ENCODE data around the gene LIN37. TPM values are rescaled to one million over a fixed set of nuclear protein-coding genes. Genes with fewer than 3 reads are reported as not detected.

Gene LIN37
- total and polyA plus RNA-seq, 2 of the 13 experiments (the other 11 are each of a cell fraction or from before 2014, with no cell fraction given): 6.3 to 8.7 TPM

- TF ChIP-seq, protein P1, sequence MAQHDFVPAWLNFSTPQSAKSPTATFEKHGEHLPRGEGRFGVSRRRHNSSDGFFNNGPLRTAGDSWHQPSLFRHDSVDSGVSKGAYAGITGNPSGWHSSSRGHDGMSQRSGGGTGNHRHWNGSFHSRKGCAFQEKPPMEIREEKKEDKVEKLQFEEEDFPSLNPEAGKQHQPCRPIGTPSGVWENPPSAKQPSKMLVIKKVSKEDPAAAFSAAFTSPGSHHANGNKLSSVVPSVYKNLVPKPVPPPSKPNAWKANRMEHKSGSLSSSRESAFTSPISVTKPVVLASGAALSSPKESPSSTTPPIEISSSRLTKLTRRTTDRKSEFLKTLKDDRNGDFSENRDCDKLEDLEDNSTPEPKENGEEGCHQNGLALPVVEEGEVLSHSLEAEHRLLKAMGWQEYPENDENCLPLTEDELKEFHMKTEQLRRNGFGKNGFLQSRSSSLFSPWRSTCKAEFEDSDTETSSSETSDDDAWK (CRISPR knock-in tag; IDR thresholded peaks at IDR 0.05): no peak
- TF ChIP-seq BRCA1 (CRISPR knock-in tag; IDR thresholded peaks at IDR 0.05) (no peak), ZC3H4 (CRISPR knock-in tag; IDR thresholded peaks at IDR 0.05; ENCODE audit: borderline replicate concordance) (no peak), JUN (CRISPR knock-in tag; IDR thresholded peaks at IDR 0.05) (0 out of 2 replicates have a peak, but pooled peaks have one; percentile 48), MATR3 (CRISPR knock-in tag; IDR thresholded peaks at IDR 0.05) (no peak), ETV6 (CRISPR knock-in tag; conservative IDR thresholded peaks at IDR 0.05) (no peak), DNMT3B (CRISPR knock-in tag; conservative IDR thresholded peaks at IDR 0.05) (no peak), ZNF564 (CRISPR knock-in tag; IDR thresholded peaks at IDR 0.05) (no peak), RFXAP (CRISPR knock-in tag; IDR thresholded peaks at IDR 0.05; ENCODE audit: borderline replicate concordance) (0 out of 2 replicates have a peak, but pooled peaks have one; percentile 35), ZMAT3 (CRISPR knock-in tag; conservative IDR thresholded peaks at IDR 0.05) (no peak), CC2D1A (CRISPR knock-in tag; IDR thresholded peaks at IDR 0.05) (no peak), HDAC2 (CRISPR knock-in tag; IDR thresholded peaks at IDR 0.05) (no peak), ZNF558 (CRISPR knock-in tag; IDR thresholded peaks at IDR 0.05; ENCODE audit: borderline replicate concordance) (no peak), EEA1 (CRISPR knock-in tag; IDR thresholded peaks at IDR 0.05; ENCODE audit: borderline replicate concordance) (0 out of 2 replicates have a peak, but pooled peaks have one; percentile 43), FOSL1 (CRISPR knock-in tag; IDR thresholded peaks at IDR 0.05; ENCODE audit: borderline replicate concordance) (no peak), NCOA2 (CRISPR knock-in tag; IDR thresholded peaks at IDR 0.05) (peak; percentile 30; the same call in 1 of the 2 replicates), ZBTB21 (CRISPR knock-in tag; IDR thresholded peaks at IDR 0.05) (no peak), MEF2D (CRISPR knock-in tag; IDR thresholded peaks at IDR 0.05) (0 out of 2 replicates have a peak, but pooled peaks have one; percentile 30), ZNF260 (CRISPR knock-in tag; IDR thresholded peaks at IDR 0.05; ENCODE audit: borderline replicate concordance, low read depth) (no peak), MAF1 (CRISPR knock-in tag; IDR thresholded peaks at IDR 0.05; ENCODE audit: borderline replicate concordance) (no peak), DMTF1 (CRISPR knock-in tag; IDR thresholded peaks at IDR 0.05) (no peak), RBAK (CRISPR knock-in tag; IDR thresholded peaks at IDR 0.05) (no peak), PAF1 (CRISPR knock-in tag; IDR thresholded peaks at IDR 0.05) (peak; percentile 77; the same call in 1 of the 2 replicates), ERF (CRISPR knock-in tag; IDR thresholded peaks at IDR 0.05) (peak; percentile 71; the same call in 1 of the 2 replicates), ARHGAP35 (CRISPR knock-in tag; IDR thresholded peaks at IDR 0.05; ENCODE audit: borderline replicate concordance) (no peak)
- TF ChIP-seq, protein P2, sequence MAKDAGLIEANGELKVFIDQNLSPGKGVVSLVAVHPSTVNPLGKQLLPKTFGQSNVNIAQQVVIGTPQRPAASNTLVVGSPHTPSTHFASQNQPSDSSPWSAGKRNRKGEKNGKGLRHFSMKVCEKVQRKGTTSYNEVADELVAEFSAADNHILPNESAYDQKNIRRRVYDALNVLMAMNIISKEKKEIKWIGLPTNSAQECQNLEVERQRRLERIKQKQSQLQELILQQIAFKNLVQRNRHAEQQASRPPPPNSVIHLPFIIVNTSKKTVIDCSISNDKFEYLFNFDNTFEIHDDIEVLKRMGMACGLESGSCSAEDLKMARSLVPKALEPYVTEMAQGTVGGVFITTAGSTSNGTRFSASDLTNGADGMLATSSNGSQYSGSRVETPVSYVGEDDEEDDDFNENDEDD (CRISPR knock-in tag; IDR thresholded peaks at IDR 0.05; ENCODE audit: borderline replicate concordance): peak; percentile 87; the same call in 1 of the 2 replicates
- TF ChIP-seq, protein P3, sequence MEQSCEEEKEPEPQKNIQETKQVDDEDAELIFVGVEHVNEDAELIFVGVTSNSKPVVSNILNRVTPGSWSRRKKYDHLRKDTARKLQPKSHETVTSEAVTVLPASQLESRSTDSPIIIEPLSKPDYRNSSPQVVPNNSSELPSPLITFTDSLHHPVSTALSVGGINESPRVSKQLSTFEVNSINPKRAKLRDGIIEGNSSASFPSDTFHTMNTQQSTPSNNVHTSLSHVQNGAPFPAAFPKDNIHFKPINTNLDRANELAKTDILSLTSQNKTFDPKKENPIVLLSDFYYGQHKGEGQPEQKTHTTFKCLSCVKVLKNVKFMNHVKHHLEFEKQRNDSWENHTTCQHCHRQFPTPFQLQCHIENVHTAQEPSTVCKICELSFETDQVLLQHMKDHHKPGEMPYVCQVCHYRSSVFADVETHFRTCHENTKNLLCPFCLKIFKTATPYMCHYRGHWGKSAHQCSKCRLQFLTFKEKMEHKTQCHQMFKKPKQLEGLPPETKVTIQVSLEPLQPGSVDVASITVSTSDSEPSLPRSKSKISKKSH (CRISPR knock-in tag; IDR thresholded peaks at IDR 0.05; ENCODE audit: borderline replicate concordance): peak; percentile 68; the same call in 1 of the 2 replicates
These were observed 49.3 kb downstream of the LIN37 start (continued) for GRCh38 chr19:35797663-35798062.
